B cell (primary cell): ENCODE measurements around the gene TAF1. TPM values are rescaled to one million over a fixed set of nuclear protein-coding genes. Genes with fewer than 3 reads are reported as not detected.
"Not testable (repeated sequence)": the region's sequence is repeated elsewhere in the genome, so short reads cannot be mapped to it uniquely, and the experiment has no call there.

Source experiments
- ATAC-seq: fragments of 200-7000 bp; cut with Tn5 transposase; one replicate; pipeline ENCODE4 v1.10.0; 2021; ENCODE audit warnings: low read depth, mild to moderate bottlenecking, moderate number of reproducible peaks, moderate library complexity
- CTCF ChIA-PET: fragments of 350-600 bp; sonication (Branson Sonifier 250); formaldehyde crosslinking; loops from one replicate; lab custom pipeline; 2021; ENCODE audit warnings: antibody characterized with exemption, inconsistent platforms; lab: Charles Lee
- POLR2A ChIA-PET: fragments of 350-600 bp; sonication (Branson Sonifier 250); formaldehyde crosslinking; loops from one replicate; lab custom pipeline; 2021; ENCODE audit warnings: antibody characterized with exemption; lab: Charles Lee
- DNase-seq: peaks from one replicate; pipeline ENCODE4 v3.0.0; 2013
- H2AFZ ChIP-seq: 2 replicates; pipeline ENCODE4 v1.6.1; 2012; ENCODE audit warnings: mild to moderate bottlenecking, low read depth, low read length; ENCODE audit not compliant: insufficient read depth, poor library complexity, severe bottlenecking
- H3K27ac ChIP-seq, 2 donors: 1 replicate in 1 of 2; 2 replicates in 1 of 2; pipeline ENCODE4 v1.5.1; 2012 to 2013; ENCODE audit warnings: low read length in 2 of 2, mild to moderate bottlenecking in 2 of 2, moderate library complexity in 1 of 2
- H3K27me3 ChIP-seq, 4 experiments: fragments of 200-600 bp in 1 of 4; sonication (generic) in 1 of 4; replicated peaks in 1 of 4; 1 replicate in 2 of 4; 2 replicates in 2 of 4; pipeline versions ENCODE4 v1.6.1 to v1.7.0; 2013 to 2016; ENCODE audit warnings: low read length in 3 of 4, mild to moderate bottlenecking in 2 of 4, mixed read lengths in 1 of 4, moderate library complexity in 1 of 4; ENCODE audit not compliant: insufficient read depth in 4 of 4, control insufficient read depth in 3 of 4; ENCODE audit errors: control extremely low read depth in 1 of 4
- H3K36me3 ChIP-seq, 2 experiments: replicated peaks in 1 of 2; 1 replicate in 1 of 2; 2 replicates in 1 of 2; pipeline versions ENCODE4 v1.6.1 to v1.7.1; 2013; ENCODE audit warnings: low read length in 1 of 2; ENCODE audit not compliant: insufficient read depth in 2 of 2, control insufficient read depth in 1 of 2; ENCODE audit errors: control extremely low read depth in 1 of 2, extremely low read depth in 1 of 2
- H3K4me1 ChIP-seq, 2 donors: fragments of 200-600 bp in 1 of 2; sonication (generic) in 1 of 2; 1 replicate in 1 of 2; 2 replicates in 1 of 2; pipeline versions ENCODE4 v1.5.1 to v1.6.1; 2013 to 2017; ENCODE audit warnings: low read length in 2 of 2; ENCODE audit not compliant: control insufficient read depth in 2 of 2, insufficient read depth in 2 of 2
- H3K4me2 ChIP-seq: replicated peaks from 2 replicates; pipeline ENCODE3; 2012; ENCODE audit warnings: mild to moderate bottlenecking, low read depth, low read length; ENCODE audit not compliant: poor library complexity, severe bottlenecking
- H3K4me3 ChIP-seq, 5 experiments: fragments of 200-600 bp in 1 of 5; sonication (generic) in 1 of 5; 1 replicate in 3 of 5; 2 replicates in 2 of 5; pipeline versions ENCODE4 v1.5.1 to v1.7.0; 2011 to 2016; ENCODE audit warnings: low read length in 4 of 5, mild to moderate bottlenecking in 4 of 5, low read depth in 2 of 5, control low read depth in 1 of 5, moderate library complexity in 1 of 5; ENCODE audit not compliant: insufficient read depth in 1 of 5; ENCODE audit errors: control extremely low read depth in 1 of 5, extremely low read depth in 1 of 5
- H3K79me2 ChIP-seq: fragments of 200-600 bp; sonication (generic); one replicate; pipeline ENCODE4 v1.6.0; 2016; ENCODE audit warnings: low read length; ENCODE audit not compliant: control insufficient read depth, insufficient read depth
- H3K9ac ChIP-seq: fragments of 200-600 bp; sonication (generic); 2 replicates; pipeline ENCODE4 v1.6.1; 2017; ENCODE audit warnings: mild to moderate bottlenecking, low read length, moderate library complexity
- H3K9me3 ChIP-seq, 3 donors: one replicate each; pipeline versions ENCODE4 v1.6.1 to v1.7.1; 2013; ENCODE audit warnings: low read length in 2 of 3; ENCODE audit not compliant: control insufficient read depth in 2 of 3, insufficient read depth in 1 of 3; ENCODE audit errors: control extremely low read depth in 1 of 3
- H4K20me1 ChIP-seq: 2 replicates; pipeline ENCODE4 v1.6.0; 2012; ENCODE audit warnings: mild to moderate bottlenecking, low read length; ENCODE audit not compliant: insufficient read depth, control insufficient read depth, poor library complexity, severe bottlenecking
- H3K27ac Mint-ChIP-seq: one replicate; pipeline ENCODE4 v1.8.0; 2021; ENCODE audit warnings: mixed read lengths
- H3K27me3 Mint-ChIP-seq: one replicate; pipeline ENCODE4 v1.8.0; 2021; ENCODE audit warnings: mixed read lengths
- H3K4me1 Mint-ChIP-seq: one replicate; pipeline ENCODE4 v1.8.0; 2021; ENCODE audit warnings: mixed read lengths
- H3K4me3 Mint-ChIP-seq: one replicate; pipeline ENCODE4 v1.8.0; 2021; ENCODE audit warnings: mixed read lengths
- H3K9me3 Mint-ChIP-seq: one replicate; pipeline ENCODE4 v1.8.0; 2022; ENCODE audit warnings: mixed read lengths; ENCODE audit not compliant: insufficient read depth
- EZH2 ChIP-seq: IDR thresholded peaks from 2 replicates; pipeline ENCODE4 v1.6.1; 2012; ENCODE audit warnings: borderline replicate concordance, low read depth, mild to moderate bottlenecking, moderate library complexity, low read length; ENCODE audit not compliant: insufficient read depth, poor library complexity, severe bottlenecking
- WGBS: methylation state at CpG from one replicate; pipeline ENCODE4 v1.1.5; 2013; ENCODE audit warnings: missing lambda C conversion rate; ENCODE audit not compliant: insufficient coverage; 5-methylcytosine and 5-hydroxymethylcytosine counted together
- intact Hi-C: fragments of 100-400 bp; cut with micrococcal nuclease; formaldehyde crosslinking; loops from one replicate; pipeline ENCODE4 v1.10.0; 2022
- polyA plus RNA-seq: library from polyadenylated mRNA; depleted of rRNA; stranded (reverse); fragments of >200 nt; gene quantifications from 2 replicates; pipeline ENCODE4 v1.2.3, GENCODE V29; 2012
- total RNA-seq, 2 donors: library from RNA; stranded (reverse); fragments of 120-200 nt in 1 of 2; gene quantifications; 1 replicate in 1 of 2; 2 replicates in 1 of 2; pipeline versions ENCODE4 v1.2.3 to v1.2.4, GENCODE V29; 2013 to 2022
- TF ChIP-seq, protein P1 (sequence below): fragments of 200-600 bp; IDR thresholded peaks from one replicate; pipeline ENCODE4 v1.8.0; 2022; ENCODE audit warnings: antibody characterized with exemption, mild to moderate bottlenecking

The TAF1 gene
- total and polyA plus RNA-seq, 2 donors (not counting 1 experiment from before 2014, with no cell fraction given): 12.2 to 97.5 TPM

DNA sequence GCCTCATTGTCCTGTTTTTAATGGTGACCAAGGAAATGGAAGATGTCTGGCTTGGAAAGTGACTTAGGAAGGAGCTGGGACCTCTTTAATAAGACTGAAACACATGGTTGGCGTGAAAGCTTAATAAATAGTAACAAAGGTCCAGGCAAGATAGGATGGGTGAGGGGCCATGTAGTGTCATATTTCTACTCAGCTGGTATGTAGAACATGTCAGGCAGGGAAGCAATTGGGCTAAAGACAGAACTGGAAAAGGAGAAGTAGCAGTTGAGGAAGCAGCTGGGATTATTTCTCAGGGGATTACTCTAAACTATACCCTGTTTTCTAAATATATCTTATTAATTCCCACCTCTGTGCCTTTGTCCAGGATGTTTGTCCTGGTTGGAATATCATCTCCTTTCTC is 46.0 kb upstream of the TAF1 start:
- intact Hi-C loops: no loop called here
- DNase-seq (no peak), ATAC-seq (no peak)
- ChIA-PET CTCF (no interaction called here), POLR2A (no interaction called here)
- H3K9me3 ChIP-seq: no peaks in the 10 kb centered on the region
- H3K27ac ChIP-seq: no peak overlapping the region
- 80% methylated on average over 1 of the region's 1 CpG for WGBS
- H3K27me3 Mint-ChIP-seq: no peaks in the 10 kb centered on the region
- no peak overlapping the region for H2AFZ ChIP-seq
- H3K36me3 ChIP-seq: no peaks in the 10 kb centered on the region
- H3K9me3 Mint-ChIP-seq: no peaks in the 10 kb centered on the region
- H3K27ac Mint-ChIP-seq: no peak overlapping the region
- no peak overlapping the region for H3K9ac ChIP-seq
- no peaks in the 10 kb centered on the region for H3K4me1 Mint-ChIP-seq
- no peak overlapping the region for H3K4me3 Mint-ChIP-seq
- no peak for TF ChIP-seq EZH2
- H3K79me2 ChIP-seq: no peaks in the 10 kb centered on the region
- no peaks in the 10 kb centered on the region for H3K4me1 ChIP-seq
- H3K27me3 ChIP-seq: no peaks in the 10 kb centered on the region
- no peak overlapping the region for H3K4me2 ChIP-seq
- no peak overlapping the region for H3K4me3 ChIP-seq
- no peaks in the 10 kb centered on the region for H4K20me1 ChIP-seq

DNA sequence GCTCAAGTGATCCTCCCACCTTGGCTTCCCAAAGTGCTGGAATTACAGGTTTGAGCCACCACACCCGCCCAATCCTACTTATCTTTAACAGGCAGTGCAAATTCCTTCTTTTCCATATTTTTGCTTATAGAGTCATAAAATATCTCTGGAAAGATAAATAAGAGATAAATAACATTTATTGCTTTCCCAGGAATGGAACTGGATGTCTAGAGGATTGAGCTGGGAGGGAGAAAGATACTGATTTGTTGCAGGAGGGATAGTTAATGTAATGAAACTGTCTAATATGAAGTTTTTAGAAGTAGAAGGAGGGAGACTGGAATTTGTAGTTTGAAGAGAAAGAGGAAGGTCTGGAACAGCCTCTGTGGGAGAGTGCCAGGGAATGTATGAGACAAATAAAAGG is 44.4 kb upstream of the TAF1 start:
- CTCF ChIA-PET: no interaction called here
- ATAC-seq: no peak
- Mint-ChIP-seq H3K27ac (no peak overlapping the region), H3K4me3 (no peak overlapping the region), H3K4me1 (no peaks in the 10 kb centered on the region), H3K9me3 (no peaks in the 10 kb centered on the region), H3K27me3 (no peaks in the 10 kb centered on the region)
- no peak overlapping the region for H3K27ac ChIP-seq
- H3K4me2 ChIP-seq: no peak overlapping the region
- H2AFZ ChIP-seq: no peak overlapping the region
- TF ChIP-seq EZH2: no peak
- TF ChIP-seq, protein P1, sequence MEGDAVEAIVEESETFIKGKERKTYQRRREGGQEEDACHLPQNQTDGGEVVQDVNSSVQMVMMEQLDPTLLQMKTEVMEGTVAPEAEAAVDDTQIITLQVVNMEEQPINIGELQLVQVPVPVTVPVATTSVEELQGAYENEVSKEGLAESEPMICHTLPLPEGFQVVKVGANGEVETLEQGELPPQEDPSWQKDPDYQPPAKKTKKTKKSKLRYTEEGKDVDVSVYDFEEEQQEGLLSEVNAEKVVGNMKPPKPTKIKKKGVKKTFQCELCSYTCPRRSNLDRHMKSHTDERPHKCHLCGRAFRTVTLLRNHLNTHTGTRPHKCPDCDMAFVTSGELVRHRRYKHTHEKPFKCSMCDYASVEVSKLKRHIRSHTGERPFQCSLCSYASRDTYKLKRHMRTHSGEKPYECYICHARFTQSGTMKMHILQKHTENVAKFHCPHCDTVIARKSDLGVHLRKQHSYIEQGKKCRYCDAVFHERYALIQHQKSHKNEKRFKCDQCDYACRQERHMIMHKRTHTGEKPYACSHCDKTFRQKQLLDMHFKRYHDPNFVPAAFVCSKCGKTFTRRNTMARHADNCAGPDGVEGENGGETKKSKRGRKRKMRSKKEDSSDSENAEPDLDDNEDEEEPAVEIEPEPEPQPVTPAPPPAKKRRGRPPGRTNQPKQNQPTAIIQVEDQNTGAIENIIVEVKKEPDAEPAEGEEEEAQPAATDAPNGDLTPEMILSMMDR: no peak
- no peaks in the 10 kb centered on the region for H3K4me1 ChIP-seq
- intact Hi-C loops: no loop called here
- peaks cover 0 to 5% (median 2%) of the 10 kb centered on the region in 3 donors for H3K9me3 ChIP-seq
- H3K36me3 ChIP-seq: no peaks in the 10 kb centered on the region
- no peak overlapping the region for H3K4me3 ChIP-seq
- H3K27me3 ChIP-seq: no peaks in the 10 kb centered on the region
- no peak for DNase-seq
- no CpG with 5 or more reads among the region's 1 CpG for WGBS
- POLR2A ChIA-PET: no interaction called here
- no peaks in the 10 kb centered on the region for H4K20me1 ChIP-seq
- H3K9ac ChIP-seq: no peak overlapping the region
- H3K79me2 ChIP-seq: no peaks in the 10 kb centered on the region

DNA sequence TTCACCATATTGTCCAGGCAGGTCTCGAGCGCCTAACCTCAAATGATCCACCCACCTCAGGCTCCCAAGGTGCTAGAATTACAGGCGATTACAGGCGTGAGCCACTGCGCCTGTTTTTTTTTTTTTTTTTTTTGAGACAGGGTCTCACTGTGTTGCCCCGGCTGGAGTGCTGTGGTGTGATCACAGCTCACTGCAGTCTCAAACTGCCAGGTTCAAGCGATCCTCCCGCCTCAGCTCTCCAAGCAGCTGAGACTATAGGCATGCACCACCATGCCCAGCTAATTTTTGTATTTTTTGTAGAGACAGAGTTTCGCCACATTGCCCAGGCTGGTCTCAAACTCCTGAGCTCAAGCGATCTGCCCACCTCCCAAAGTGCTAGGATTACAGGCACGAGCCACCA is 41.7 kb upstream of the TAF1 start:
- H3K9me3 ChIP-seq: peaks cover 0 to 12% (median 2%) of the 10 kb centered on the region in 3 donors
- H3K9ac ChIP-seq, DNase-seq, H3K4me2 ChIP-seq, H3K4me3 ChIP-seq, H3K4me3 Mint-ChIP-seq, H3K79me2 ChIP-seq, H3K36me3 ChIP-seq, H3K27ac ChIP-seq, H3K27me3 ChIP-seq, H2AFZ ChIP-seq, H3K4me1 ChIP-seq, CTCF ChIA-PET, H3K27me3 Mint-ChIP-seq, H3K4me1 Mint-ChIP-seq, intact Hi-C loops, H3K9me3 Mint-ChIP-seq, POLR2A ChIA-PET, H3K27ac Mint-ChIP-seq, H4K20me1 ChIP-seq, ATAC-seq: not testable (repeated sequence)
- WGBS: 100% methylated on average over 1 of the region's 11 CpGs
